HG02981 (cell line): ENCODE results near the gene APOBR.
"Not testable (repeated sequence)": the region's sequence is repeated elsewhere in the genome, so short reads cannot be mapped to it uniquely, and the experiment has no call there.

Experiments
- ATAC-seq: cut with Tn5 transposase; IDR thresholded peaks from one replicate; pipeline ENCODE4 v1.9.1; 2021; ENCODE audit warnings: mild to moderate bottlenecking, moderate library complexity; ENCODE audit not compliant: unreplicated experiment

Gene APOBR, protein sequence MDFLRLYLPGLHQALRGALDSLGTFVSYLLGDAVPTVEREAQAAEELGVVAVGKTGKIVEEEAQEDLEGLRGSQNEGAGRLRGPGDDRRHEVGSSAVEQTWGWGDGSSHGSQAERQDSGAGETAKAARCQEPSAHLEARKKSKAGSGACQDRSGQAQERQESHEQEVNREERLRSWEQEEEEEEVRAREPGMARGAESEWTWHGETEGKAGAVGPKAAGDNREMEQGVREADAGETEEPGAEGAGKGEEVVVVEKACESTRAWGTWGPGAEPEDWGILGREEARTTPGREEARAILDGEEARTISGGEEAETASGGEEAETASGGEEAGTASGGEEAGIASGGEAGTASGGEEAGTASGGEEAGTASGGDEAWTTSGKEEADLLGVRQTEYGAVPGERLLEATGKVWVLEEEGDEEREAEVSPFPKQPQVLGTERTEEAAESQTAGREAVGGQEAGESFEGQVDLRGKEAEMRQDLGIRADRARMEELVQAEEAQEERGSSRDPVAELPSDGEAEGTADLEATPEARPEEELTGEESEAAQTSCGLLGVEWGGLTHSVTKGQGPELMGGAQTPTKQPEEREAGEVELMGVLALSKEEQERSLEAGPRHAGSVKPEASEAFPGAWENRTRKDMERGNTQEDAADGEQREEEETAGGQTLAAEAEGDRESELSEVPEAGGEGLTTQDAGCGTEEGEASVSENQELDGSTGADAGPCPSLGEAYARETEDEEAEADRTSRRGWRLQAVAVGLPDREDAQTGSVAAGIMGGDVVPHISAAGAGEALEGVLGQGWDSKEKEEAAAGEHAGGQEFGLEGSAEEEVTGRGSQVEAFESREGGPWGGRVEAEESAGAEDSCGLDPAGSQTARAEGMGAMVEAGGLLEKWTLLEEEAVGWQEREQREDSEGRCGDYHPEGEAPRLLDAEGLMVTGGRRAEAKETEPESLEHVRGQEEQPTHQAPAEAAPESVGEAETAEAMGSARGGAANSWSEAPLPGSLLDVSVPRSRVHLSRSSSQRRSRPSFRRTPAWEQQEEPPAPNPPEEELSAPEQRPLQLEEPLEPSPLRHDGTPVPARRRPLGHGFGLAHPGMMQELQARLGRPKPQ

DNA sequence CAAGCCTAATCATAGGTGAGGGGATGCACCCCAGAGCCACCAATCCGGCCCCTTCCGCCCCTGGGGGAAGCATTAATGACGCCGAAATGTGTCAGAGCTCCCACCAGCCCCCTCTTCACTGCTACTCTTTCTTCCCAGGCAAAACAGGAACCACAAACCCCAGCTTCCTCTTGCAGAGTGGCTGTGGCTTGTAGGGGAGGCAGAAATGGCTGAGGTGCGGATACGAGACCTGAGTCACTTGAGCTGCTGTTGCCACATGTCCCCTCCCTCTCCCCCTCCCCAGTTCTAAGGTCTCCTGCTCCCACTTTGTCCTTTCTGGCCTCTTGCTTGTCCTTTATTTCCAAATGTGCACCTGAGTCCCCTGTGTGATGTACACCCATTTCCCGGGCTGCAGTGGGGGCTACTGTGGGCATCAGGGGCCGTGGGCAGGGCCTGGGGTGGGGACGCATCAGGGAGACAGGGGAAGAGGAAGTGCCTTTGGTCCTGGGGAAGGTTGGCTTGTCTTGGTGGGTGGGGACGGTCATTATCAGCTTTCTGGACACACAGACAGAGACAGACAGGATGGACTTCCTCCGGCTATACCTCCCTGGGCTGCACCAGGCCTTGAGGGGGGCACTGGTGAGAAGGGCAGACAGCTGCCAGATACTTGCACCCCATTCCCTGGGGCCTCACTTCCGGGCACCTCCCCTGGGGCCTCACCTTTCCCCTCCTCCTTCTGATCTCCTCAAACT is at the start of gene APOBR:
TSS of gene APOBR (plus strand) at position 523 of the 731 bp plus-strand sequence. CDS start at position 562, 39 bp downstream.
- peak; percentile 48 for ATAC-seq

DNA sequence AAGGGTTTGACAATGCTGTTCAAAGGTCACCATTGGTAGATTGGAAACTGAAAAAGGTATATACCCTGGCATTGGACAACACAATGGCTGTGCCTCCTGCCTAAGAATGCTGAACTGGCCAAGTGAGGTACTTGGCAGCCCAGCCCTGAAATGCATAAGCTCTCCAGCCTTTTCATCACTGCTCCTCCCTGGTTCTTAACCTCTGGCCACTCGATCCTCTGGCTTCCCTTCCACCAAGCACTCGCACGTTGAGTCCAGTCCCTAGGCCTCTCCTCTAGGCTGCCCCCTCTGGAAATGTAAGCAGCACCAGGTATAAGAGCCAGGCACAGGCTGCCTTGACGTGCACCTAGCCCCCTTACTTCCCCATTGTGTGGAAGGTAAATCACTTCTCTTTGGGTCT is 48.1 kb upstream of the APOBR start:
- ATAC-seq = not testable (repeated sequence)

GRCh38 chr16:28447081-28447480 is 47.4 kb upstream of the APOBR start:
- not testable (repeated sequence) for ATAC-seq

DNA sequence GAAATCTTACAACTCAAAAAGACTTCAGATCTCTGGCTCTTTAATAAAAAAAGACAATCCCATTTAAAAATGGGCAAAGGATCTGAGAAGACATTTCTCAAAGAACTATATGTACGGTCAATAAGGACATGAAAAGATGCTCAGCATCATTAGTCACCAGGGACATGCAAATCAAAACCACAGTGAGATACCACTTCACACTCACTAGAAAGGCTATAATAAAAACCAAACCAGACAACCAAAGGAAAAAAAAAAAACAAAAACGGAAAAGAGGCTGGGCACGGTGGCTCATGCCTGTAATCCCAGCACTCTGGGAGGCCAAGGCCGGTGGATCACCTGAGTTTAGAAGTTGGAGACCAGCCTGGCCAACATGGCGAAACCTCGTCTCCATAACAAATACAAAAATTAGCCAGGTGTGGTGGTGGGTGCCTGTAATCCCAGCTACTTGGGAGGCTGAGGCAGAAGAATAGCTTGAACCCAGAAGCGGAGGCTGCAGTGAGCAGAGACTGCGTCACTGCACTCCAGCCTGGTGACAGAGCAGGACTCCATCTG is 20.7 kb upstream of the APOBR start:
- no peak for ATAC-seq

DNA sequence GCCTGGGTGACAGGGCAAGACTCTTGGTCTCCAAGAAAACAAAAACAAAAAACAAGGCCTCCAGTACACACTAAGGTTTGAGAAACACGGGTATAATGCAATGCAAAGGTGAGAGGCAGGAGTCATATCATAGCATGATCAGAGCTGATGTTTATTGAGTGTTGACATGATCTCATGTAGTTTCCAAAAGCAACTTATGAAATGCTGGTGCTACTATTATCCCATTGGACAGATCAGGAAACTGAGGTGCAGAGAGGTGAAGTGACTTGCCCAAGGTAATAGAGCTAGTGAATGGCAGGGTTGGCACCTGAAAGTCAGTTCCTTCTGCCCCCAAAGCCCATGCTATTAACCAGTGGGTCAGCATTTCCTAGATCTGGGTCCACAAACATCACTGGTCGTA is 19.2 kb upstream of the APOBR start:
- ATAC-seq = no peak

DNA sequence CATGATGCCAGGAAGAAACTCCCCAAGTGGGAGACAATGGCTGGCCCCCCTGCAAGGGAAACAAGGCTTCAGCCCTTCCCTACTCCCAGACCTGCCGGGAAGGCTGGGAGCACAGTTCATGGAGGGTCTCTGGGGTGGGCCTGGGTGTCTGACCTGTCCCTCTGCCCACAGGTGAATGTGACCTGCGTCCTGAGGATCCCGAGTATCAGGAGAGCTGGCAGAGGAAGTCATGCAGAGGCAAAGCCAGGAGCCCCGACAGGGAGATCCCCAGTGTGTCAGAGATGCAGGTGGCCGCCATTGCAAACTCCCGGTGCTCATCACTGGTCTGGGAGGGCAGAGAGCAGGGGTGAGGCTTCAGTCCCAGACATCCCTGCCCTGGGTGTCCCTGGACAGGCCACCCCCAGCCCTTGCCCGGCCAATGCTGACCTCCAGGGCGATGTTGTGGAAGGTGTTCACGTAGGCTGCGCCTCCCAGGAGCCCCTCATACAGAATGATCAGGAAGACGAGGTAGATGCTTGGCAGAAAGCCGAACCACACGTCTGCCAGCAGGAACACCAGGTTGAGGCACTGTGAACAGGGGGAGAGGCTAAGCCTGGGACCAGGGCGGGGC is 17.0 kb upstream of the APOBR start:
- ATAC-seq = no peak

- no peak for ATAC-seq
Observed at GRCh38 chr16:28478506-28479180, 15.8 kb upstream of the APOBR start.

- no peak for ATAC-seq
Observed at GRCh38 chr16:28482026-28482425, 12.4 kb upstream of the APOBR start.

- ATAC-seq = not testable (repeated sequence)
Observed at GRCh38 chr16:28483361-28483760, 11.1 kb upstream of the APOBR start.

DNA sequence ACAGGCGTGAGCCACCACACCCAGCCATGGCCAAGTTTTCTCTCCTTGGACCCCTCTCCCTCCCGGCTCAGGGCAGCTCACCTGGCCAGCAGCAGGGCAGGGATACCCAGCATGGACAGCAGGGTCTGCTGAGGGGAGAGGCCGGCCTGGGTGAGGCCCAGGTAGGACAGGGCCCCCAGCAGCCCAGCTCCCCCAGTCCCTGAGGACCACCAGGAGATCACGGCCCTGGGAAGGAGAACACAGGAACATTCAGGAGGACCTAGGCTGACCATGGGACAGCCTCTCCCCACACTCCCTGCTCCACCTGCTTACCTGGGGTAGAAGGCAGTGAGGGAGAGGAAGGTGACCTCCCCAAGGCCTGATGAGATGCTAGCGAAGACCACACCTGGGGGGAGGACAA is 8.2 kb upstream of the APOBR start:
- ATAC-seq = no peak

DNA sequence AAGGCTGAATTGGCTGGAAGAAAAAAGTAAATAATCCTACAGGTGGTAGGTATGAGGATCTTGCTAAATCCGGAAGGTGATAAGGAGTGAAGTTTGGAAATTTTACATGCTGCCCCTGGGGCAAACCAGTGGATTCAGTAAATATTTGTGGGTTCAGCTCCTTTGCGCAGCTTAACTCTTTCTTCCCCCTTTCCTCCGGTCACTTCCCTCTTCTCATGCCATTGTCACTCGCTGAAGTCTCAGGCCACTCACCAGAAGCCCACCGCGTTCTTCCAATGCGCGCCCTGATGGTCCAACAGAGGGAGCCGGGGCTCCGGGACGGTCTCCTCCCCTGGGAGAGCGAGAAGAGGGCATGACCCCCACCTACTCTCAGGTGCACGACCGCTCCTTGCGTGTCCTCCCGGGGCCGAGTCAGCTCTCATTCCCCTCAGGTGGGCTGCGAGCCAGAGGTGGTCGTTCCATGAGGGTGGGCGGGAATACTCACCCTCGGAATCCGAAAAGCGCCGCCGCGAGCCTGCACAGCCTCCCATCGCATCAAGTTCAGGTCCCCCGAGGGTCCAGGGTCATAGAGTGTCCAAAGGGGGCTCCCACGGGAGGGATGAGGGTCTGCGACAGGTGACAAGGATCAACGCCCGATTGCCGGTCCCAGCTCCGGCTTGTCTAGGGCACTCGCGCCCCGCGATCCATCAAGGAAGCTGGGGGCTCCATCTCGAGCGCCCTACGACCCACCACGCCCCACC is 3.0 kb upstream of the APOBR start:
- ATAC-seq = no peak

DNA sequence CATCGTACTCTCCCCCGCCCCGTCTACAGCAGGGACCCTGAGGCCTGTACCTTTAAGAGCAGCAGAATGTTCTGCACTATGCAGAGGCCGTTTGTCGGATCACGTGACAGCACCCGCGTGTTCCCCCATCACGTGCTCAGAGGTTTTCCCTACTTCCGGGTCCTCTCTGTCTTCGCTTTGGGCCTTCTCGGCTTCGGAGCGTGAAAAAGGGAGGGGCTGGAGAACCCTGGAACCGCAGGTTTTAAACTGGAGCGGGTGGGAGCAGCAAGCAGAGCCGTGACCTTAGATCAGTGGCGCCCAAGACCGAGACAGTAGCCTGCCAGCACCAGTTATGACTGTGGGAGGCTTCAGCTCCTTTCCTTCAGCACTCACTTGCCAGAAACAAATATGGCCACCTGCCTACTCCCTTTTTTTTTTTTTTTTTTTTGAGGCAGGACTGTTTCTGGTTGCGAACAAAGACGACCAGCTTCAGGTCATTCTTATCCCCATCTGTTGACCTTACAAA is 2.4 kb upstream of the APOBR start, which contains the start of gene CLN3:
TSS of gene CLN3 (minus strand) at position 105 of the 505 bp plus-strand sequence. CDS start 315 bp downstream, outside the sequence.
- peak; percentile 73 for ATAC-seq

- ATAC-seq = no peak
Observed at GRCh38 chr16:28492511-28492910, 1.9 kb upstream of the APOBR start.

DNA sequence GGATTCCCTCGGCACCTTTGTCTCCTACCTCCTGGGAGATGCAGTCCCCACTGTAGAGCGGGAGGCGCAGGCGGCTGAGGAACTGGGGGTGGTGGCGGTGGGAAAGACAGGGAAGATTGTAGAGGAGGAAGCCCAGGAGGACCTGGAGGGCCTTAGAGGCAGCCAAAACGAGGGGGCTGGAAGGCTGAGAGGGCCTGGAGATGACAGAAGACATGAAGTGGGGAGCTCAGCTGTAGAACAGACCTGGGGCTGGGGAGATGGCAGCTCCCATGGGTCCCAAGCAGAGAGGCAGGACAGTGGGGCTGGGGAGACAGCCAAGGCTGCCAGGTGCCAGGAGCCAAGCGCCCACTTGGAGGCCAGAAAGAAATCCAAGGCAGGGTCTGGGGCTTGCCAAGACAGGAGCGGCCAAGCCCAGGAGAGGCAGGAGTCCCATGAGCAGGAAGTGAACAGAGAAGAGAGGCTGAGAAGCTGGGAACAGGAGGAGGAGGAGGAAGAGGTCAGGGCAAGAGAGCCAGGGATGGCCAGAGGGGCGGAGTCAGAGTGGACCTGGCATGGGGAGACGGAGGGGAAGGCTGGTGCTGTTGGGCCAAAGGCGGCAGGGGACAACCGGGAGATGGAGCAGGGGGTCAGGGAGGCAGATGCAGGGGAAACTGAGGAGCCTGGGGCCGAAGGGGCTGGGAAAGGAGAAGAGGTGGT is 803 bp downstream of the APOBR start:
- ATAC-seq = no peak

DNA sequence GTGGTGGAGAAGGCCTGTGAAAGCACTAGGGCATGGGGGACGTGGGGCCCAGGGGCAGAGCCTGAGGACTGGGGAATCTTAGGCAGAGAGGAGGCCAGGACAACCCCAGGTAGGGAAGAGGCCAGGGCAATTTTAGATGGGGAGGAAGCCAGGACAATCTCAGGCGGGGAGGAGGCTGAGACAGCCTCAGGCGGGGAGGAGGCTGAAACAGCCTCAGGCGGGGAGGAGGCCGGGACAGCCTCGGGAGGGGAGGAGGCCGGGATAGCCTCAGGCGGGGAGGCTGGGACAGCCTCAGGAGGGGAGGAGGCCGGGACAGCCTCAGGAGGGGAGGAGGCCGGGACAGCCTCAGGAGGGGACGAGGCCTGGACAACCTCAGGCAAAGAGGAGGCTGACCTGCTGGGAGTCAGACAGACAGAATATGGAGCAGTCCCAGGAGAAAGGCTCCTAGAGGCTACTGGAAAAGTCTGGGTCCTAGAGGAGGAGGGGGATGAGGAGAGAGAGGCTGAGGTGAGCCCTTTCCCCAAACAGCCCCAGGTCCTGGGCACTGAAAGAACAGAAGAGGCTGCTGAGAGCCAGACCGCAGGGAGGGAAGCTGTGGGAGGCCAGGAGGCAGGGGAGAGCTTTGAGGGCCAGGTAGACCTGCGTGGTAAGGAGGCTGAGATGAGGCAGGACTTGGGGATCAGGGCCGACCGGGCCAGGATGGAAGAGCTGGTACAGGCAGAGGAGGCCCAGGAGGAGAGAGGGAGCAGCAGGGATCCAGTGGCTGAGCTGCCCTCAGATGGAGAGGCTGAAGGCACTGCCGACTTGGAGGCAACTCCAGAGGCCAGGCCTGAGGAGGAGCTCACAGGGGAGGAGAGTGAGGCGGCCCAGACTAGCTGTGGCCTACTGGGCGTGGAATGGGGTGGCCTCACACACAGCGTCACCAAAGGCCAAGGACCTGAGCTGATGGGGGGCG is 1.6 kb downstream of the APOBR start:
- no peak for ATAC-seq

DNA sequence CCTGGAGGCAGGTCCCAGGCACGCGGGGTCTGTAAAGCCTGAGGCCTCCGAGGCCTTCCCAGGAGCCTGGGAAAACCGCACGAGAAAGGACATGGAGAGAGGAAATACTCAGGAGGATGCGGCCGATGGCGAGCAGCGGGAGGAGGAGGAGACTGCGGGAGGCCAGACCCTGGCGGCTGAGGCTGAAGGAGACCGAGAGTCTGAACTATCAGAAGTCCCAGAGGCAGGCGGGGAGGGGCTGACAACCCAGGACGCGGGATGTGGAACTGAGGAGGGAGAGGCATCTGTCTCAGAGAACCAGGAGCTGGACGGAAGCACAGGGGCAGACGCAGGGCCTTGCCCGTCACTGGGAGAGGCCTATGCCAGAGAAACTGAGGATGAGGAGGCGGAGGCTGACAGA is 2.4 kb downstream of the APOBR start:
- ATAC-seq = no peak

DNA sequence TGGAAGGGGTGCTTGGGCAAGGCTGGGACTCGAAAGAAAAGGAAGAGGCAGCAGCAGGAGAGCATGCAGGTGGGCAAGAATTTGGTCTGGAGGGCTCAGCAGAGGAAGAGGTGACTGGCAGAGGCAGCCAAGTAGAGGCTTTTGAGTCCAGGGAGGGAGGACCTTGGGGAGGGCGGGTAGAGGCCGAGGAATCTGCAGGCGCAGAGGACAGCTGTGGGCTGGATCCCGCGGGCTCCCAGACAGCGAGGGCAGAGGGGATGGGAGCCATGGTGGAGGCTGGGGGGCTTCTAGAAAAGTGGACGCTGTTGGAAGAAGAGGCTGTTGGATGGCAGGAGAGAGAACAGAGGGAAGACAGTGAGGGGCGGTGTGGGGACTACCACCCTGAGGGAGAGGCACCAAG is 2.9 kb downstream of the APOBR start:
- ATAC-seq = no peak
